ENCODE results near the gene WDR87.

The WDR87 gene

DNA sequence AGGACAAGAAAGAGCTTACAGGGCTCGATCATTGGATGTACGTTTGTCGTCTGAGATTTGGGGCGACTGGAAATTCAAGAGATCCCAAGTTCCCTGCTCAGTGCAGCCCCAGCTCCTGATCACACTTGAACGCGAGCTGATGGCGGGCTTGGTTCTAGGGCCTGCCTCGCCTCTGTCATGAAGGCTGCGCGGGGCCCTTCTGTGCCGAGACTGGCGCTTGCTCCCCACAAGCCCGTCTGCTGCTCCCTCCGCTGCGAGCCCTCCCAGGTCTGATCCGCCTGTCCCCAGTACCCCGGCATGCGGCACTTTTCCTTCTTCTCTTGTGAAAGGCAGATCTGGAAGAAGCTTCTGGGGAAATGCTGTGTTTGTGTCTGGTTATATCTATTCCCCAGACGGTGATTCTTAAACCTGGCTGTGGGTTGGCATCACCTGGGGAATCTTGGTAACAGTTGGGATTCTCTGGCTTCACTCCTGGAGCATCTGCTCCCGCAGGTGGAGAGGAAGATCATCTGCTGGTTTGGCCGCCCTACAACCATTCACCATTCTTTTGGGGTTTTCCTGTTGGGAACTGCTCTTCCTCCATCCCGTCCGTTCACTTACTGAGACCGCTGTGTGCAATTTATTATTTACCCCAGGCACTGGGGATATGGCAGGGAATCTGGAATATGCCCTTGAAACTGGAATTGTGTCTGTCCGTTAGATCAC lies 44.2 kb upstream of the WDR87 start:
- no peak overlapping the region for H3K4me3 ChIP-seq (ENCODE audit: low read length)
- TF ChIP-seq, protein P1, sequence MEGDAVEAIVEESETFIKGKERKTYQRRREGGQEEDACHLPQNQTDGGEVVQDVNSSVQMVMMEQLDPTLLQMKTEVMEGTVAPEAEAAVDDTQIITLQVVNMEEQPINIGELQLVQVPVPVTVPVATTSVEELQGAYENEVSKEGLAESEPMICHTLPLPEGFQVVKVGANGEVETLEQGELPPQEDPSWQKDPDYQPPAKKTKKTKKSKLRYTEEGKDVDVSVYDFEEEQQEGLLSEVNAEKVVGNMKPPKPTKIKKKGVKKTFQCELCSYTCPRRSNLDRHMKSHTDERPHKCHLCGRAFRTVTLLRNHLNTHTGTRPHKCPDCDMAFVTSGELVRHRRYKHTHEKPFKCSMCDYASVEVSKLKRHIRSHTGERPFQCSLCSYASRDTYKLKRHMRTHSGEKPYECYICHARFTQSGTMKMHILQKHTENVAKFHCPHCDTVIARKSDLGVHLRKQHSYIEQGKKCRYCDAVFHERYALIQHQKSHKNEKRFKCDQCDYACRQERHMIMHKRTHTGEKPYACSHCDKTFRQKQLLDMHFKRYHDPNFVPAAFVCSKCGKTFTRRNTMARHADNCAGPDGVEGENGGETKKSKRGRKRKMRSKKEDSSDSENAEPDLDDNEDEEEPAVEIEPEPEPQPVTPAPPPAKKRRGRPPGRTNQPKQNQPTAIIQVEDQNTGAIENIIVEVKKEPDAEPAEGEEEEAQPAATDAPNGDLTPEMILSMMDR (conservative IDR thresholded peaks at IDR 0.05; ENCODE audit: low read depth, low read length): no peak
- DNase-seq (ENCODE audit: low read depth): no peak

DNA sequence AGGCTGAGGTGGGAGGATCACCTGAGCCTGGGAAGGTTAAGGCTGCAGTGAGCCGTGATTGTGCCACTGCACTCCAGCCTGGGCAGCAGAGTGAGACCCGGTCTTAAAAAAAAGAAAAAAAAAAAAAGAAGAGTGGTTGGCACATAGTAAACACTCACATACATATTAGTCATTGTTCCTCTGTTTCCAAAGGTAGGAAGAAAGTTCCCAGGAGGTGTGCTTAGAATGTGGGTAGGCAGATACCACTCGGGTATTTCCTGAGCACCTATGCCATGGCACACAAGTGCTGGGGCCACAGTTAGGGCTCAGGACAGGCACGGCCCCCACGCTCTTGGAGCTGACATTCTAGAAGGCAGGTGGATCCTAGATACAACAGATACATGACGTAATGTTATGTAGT lies 42.0 kb upstream of the WDR87 start:
- TF ChIP-seq, protein P1 (conservative IDR thresholded peaks at IDR 0.05; ENCODE audit: low read depth, low read length): no peak
- no peak overlapping the region for H3K4me3 ChIP-seq (ENCODE audit: low read length)
- no peak for DNase-seq (ENCODE audit: low read depth)

DNA sequence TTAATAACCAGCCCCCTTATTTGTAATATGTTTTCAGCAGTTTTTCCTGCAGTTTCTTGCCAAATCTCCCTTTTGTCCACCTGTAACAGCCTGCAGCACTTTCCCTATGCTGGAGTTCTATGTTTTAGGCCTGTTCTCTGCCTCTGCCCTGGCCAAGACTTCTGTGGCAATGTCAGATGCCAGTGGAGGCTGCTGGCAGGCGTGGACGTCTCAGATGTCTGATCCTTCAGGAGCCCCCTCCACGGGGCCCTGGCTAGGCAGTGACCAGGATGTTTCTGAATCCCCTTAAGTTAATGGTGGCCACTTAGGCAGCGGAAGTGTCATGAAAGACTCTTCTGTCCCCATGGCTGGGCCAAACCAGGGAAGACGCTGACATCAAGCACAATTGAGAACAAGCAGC lies 41.4 kb upstream of the WDR87 start:
- DNase-seq (ENCODE audit: low read depth): no peak
- no peak overlapping the region for H3K4me3 ChIP-seq (ENCODE audit: low read length)
- TF ChIP-seq, protein P1 (conservative IDR thresholded peaks at IDR 0.05; ENCODE audit: low read depth, low read length): no peak

DNA sequence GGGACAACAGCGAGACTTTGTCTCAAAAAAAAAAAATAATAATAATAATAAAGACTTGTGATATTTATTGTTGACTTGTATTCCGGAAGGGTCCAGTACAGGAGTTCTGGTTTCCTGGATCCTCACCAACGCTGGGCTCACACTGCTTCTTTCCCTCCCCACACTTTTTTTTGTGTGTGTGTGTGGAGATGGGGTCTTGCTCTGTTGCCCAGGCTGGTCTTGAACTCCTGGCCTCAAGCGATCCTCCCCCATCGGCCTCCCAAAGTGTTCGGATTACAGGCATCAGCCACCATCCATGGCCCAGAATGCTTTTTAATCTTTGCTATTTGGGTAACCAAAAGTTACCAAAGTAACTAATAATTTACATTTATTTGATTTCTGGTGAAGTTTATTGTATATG lies 39.7 kb upstream of the WDR87 start:
- TF ChIP-seq, protein P1 (conservative IDR thresholded peaks at IDR 0.05; ENCODE audit: low read depth, low read length): no peak

DNA sequence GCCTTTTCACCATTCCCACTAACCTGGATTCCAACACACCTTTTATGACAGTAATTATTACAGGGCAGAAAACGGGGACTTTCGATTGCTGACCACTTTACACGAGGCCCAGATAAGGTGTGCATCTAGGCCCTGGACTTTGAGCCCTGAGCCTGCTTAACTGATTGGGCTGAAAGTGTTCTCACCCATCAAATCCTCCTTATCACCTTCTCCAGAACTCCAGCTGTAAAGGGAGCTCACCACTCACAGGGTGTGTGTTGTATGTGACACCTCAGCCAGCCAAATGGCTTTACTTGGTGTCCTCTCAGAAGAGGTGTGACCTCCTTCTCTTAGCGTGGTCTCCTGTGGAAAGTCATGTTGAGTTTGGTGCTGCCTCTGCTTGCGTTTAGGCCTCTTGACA lies 37.1 kb upstream of the WDR87 start:
- TF ChIP-seq, protein P1 (conservative IDR thresholded peaks at IDR 0.05; ENCODE audit: low read depth, low read length): no peak
- no peak for DNase-seq (ENCODE audit: low read depth)
- no peak overlapping the region for H3K4me3 ChIP-seq (ENCODE audit: low read length)

More for the DNA sequence above, 39.7 kb upstream of the WDR87 start:
- DNase-seq (ENCODE audit: low read depth): no peak
- no peak overlapping the region for H3K4me3 ChIP-seq (ENCODE audit: low read length)

DNA sequence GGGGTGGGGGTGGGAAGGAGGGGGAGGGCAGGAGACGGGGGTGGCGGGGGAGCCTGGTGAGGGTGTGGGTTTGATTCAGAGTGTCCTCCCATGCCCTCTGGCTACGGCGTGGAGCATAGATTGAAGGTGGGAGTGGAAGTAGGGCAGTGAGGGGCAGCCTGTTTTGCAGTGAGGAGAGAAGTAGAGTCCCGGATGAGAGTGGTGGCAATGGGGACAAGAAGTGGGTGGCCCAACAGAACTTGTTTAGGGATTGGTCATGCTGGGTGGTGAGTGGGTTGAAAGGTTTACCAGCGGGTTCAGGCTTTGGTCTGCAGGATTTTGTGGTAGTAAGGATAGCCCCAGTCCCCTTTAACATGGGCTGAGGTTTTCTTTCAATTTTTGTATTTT lies 36.1 kb upstream of the WDR87 start:
- DNase-seq (ENCODE audit: low read depth): no peak
- H3K4me3 ChIP-seq (ENCODE audit: low read length): no peak overlapping the region
- TF ChIP-seq, protein P1 (conservative IDR thresholded peaks at IDR 0.05; ENCODE audit: low read depth, low read length): no peak

DNA sequence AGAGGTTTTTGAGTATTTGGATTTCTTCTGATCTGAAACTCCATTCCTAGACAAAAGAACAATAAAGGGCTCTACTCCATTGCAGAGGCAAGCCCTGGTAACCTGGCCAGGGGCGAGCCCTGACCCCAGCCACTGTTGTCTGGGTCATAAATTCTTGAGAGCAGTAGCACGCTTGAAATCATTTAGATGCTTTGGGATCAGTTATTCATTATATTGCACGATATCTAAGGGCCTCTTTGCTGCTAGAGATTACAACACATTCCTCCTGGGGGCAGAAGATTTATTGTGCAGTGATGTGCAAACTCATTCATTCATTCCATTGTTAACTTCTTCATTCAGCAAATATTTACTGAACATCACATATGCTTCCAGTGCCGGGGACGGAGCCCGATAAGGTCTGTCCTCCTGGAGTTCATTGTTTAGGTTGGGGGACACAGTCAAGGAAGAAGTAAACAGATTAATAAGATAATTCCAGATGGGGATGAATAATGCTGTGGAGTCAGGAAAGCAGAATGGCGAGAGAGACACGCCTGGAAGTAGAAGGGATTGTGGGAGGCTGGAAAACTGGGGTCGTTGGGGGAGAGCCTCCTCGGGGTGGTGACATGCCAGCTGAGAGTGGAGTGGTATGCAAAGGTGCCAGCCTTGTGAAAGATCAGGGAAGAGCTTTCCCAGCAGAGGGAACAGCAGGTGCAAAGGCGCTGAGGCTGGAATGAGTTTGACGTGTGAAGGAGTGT lies 35.6 kb upstream of the WDR87 start:
- TF ChIP-seq, protein P1 (conservative IDR thresholded peaks at IDR 0.05; ENCODE audit: low read depth, low read length): no peak
- DNase-seq (ENCODE audit: low read depth): no peak
- H3K4me3 ChIP-seq (ENCODE audit: low read length): no peak overlapping the region

Data from retinal pigment epithelial cell (primary cell).